Measurements from ENCODE around the gene ZNF285.
"Not testable (repeated sequence)": the region's sequence is repeated elsewhere in the genome, so short reads cannot be mapped to it uniquely, and the experiment has no call there.

ZNF285 gene

DNA sequence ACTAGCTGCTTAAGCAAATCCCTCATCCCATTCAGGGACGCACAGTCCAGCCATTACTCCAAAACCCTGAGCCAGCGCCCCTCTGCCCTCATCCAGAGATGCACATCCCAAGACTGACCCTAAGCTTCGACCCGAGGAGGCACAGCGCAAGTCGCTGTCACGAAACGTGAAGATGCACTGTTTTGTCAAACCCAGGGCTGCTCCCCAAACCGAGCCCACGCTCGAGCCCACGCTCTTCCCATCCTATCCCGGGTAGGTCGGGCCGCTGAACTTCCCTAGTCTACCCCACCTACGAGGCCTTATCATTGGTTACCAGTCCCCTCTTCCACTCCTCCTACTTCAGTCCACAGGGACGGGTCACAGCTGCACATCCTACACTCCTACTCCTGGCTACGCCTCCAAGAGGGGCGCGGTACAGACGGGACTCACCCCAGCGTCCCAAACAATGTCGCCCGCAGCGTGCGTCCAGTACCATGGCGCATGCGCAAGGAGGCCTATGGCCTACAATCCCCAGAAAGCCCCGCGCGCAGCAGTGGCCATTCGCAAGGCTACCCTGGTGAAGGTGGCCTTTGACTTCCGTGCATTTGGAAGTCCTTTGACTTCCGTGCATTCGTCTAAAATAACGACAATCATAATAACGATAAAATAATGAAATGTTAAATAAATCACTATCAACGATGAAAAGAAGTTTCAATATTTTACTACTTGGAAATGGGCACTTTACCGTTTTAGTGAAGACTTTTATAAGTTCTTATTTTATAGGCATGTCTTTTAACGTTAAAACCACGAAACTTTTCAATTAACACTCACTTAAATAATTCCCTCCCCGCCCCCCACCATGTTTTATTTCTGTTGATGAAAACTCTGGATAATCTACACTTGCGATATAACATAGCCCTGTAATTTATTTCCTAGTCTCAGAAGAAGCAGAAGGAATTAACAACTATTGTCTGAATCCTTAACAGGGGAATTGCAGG is at the start of gene ZNF285:
Gene ZNF285, minus strand, starts transcription at position 470 of the 977 bp plus-strand sequence. CDS start 4,395 bp downstream, outside the sequence.
- DNase-seq (ENCODE audit: low read depth in 2 of 2) = peak; percentile 67 to 68

DNA sequence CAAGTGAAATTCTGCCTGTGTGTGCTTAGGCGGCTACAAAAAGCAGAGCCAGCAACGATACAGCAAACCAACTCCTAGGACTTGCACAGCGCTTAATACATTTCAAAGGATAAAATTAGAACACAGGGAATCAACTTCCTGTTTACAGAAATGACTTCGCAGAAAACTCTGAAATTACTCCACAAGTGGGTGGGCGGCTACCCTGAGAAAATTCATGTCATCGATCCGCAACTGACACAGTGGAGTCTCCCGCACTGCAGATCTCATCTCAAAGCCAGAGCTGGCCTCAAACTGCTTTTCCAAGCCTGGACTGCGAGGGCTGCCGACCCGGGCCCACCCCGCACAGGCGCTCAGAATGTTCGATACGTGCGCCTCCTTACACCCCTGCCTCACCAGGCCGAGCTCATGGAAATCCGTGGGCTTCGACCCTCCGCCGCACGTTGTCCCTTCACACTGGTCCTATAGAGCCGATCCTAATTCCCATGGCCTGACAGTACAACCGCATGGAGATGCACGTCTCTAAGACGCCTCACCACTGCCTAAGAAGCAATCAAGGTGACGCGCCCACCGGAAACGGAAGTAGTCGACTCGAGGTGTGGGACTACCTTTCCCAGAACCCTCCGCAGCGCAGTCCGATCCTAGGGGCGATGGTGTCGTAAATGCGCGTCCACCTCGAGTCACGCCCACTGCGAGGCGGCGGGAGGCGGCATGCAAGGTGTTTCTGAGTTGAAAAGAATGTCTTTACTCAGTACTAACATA is 46.7 kb upstream of the ZNF285 start, which contains the start of gene ZNF229:
Gene ZNF229, minus strand, starts transcription at position 557 of the 759 bp plus-strand sequence. CDS start 5,625 bp downstream, outside the sequence.
- peak; percentile 54 to 61 for DNase-seq (ENCODE audit: low read depth in 2 of 2)

DNA sequence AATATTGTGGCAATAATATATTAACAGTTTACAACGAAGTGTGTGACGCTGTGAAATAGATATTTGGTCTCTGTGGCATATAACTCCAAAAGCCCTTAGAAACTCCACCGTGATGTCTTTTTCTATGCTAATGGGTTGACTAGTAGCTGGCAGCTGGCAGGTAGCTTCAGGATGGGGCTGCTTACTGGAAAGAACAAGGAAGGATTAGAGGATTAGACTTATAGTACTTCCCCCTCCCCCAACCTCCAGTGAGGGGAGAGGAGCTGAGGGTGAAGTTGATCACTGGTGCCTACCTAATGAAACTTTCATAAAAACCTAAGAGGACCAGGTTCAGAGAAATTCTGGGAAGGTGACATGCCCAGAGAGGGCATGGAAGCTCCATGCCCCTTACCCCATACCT is 37.0 kb upstream of the ZNF285 start:
- DNase-seq (ENCODE audit: low read depth in 2 of 2) = no peak

DNA sequence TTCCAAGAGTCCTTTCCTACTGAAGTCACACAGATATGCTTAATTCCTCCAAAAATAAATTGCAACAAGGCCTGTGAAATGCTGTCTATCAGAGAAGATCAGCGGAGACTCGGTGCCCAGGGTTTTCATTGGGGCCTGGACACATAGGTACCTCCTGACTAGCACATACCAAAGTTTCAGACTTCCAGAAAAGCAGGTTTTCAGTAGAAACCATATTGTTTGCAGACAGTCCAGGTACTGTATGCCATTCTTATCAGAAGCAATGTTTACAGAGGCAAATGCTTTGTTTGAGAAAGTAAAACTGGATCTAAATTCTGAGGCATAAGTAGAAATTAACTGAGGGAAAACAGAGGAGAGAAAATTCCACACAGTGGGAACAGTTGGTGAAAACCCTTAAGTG is 34.0 kb upstream of the ZNF285 start:
- DNase-seq (ENCODE audit: low read depth in 2 of 2) = no peak

DNA sequence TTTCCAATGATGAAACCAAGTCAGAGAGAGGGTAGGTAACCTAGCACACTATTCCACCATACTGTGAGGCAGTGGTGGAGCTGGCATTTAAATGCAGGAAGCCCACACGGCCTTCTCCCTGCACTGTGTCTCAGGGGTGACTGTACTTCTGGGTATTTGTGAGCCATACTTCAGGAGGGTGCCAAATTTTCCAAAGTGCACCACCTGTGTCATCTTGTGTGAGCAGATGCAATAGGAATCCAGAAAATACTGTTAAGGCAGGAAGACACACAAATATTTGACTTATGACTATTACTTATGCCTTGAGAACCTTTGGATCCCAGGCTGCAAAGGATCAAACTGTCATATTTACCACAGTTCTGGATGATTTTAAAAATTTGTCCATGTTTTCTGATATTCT is 29.5 kb upstream of the ZNF285 start:
- DNase-seq (ENCODE audit: low read depth in 2 of 2) = no peak

DNA sequence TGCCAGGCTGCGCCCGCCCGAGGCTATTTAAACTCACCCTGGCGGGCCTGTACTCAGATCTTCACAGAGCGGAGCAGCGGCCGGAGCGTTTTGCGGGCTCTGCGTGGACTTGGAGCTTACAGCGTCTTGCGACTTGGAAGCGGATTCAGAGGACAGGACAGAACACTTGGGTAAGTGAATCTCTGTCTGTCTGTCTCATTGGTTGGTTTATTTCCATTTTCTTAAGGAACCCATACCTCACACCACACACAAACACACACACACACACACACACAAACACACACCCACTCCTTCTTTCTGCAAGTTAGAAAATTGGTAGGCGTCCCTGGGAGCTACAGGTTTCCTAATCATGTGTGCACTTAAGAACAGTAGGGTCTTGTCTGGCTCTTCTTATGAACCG is 14.1 kb upstream of the ZNF285 start:
- not testable (repeated sequence) for DNase-seq (ENCODE audit: low read depth in 2 of 2)

DNA sequence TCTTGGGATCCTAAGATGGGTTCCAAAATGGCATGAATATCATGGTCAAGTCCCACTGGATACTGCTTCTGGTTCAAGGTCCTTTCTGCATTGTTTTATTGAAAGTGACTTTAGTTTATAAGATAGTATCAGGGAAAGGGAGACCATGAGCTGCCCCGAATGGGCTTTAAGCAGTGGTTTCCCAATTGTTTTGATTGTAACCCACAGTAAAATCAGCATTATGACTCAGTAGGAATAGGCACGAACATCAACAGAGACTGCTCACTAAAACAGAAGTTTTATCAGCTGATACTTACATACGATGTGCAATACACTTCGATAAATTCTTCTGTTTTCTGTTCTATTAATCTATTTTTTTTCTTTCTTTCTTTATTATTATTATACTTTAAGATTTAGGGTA is 12.1 kb downstream of the ZNF285 start:
- not testable (repeated sequence) for DNase-seq (ENCODE audit: low read depth in 2 of 2)

DNA sequence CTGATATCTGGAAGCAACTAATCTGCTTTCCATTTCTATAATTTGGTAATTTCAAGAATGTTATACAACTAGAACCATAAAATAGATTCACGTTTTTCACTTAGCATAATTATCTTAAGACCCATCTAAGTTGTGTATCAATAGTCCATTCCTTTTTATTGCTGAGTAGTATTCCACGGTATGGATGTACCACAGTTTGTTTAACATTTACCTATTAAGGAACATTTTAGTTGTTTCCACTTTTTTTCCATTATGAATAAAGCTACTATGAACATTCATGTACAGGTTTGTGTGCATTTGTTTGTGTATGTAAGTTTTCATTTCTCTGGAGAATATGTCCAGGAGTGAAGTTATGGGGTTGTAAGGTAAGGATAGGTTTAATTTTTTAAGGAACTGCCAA is 26.6 kb downstream of the ZNF285 start:
- DNase-seq (ENCODE audit: low read depth in 2 of 2) = no peak

DNA sequence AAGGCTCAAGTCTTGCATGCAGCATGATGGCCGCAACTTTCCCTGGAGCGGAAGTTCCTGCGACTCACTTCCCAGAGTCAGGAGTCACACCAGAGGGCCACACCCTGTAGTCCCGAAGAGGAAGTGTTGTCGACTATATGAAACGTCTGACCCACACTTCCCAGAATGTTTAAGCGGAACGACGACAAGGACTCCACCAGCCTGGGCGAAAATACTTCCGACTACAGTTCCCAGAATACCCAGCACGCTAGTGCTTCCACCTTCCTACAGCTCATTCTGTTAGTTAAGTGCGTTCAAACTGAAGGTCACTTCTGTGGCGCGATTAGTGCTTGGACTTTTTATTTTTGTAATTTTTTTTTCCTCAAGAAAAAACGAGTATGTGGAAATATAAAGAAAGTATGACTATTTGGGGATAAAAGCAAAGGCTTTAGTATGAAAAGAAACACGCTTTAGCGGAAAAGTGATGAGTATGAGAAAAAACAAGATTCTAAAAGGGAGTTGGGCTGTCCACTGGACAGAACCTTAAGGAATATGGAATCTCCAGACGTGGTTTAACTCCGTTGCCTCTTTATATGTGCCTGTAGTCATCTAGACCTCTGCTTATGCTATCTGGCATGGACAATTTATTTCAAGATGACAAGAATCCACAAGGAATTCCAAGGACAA is 29.5 kb downstream of the ZNF285 start:
- DNase-seq (ENCODE audit: low read depth in 2 of 2) = no peak

DNA sequence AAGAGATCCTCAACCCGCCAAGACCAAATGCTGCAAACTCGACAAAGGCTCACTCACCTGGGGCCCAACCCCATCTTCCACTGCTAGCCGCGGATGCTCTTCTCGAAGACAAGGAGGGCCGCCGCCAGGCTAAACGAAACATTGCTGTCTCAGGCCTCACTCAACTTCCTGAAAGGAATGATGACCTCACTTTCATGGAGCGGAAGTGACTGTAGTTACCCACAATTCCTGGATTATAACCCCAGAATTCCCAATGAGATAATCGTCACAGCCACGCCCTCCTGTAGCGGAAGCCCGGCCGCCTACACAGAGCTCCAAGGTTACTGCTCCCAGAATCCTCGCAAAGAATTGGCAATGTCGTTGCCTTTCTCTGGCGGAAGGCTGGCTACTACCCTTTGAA is 34.4 kb downstream of the ZNF285 start:
- no peak for DNase-seq (ENCODE audit: low read depth in 2 of 2)

DNA sequence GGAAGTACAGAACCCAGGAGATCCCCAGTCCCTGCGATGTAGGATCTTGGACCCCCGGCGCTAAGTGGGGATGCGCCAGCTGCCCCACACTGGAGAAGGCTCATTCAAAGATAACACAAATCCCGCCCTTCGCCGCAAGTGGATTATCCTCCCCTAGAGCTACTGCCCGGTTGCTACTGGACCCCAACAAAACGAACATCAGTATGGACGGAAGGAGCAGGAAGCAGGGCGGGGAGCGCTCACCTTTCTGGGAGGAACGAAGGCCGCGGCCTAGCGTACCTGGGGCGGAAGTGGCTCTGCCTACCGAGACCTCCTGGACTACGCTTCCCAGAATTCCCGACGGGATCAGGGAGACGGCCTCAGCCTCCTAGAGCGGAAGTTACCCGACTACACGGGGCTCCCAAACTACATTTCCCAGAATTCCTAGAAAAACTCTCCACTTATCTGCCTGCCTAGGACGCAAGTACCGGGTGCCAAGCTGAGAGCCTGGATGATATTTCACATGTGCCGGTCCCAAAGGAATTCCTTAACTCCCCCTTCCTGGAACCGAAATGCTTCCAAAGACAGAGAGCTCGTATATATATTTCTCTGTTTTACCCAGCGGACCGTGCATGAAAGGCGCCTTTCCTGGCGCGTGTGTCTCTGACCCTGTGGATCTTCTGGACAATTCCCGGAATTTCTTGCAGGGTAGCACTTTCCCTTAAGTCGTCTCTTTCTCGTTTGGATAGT is 44.9 kb downstream of the ZNF285 start, which contains the start of gene ZNF112:
Gene ZNF112, minus strand, starts transcription at position 298 of the 729 bp plus-strand sequence. CDS start 16,141 bp downstream, outside the sequence.
- peak in 1 of 2 donors; percentile 1 for DNase-seq (ENCODE audit: low read depth in 2 of 2)

DNA sequence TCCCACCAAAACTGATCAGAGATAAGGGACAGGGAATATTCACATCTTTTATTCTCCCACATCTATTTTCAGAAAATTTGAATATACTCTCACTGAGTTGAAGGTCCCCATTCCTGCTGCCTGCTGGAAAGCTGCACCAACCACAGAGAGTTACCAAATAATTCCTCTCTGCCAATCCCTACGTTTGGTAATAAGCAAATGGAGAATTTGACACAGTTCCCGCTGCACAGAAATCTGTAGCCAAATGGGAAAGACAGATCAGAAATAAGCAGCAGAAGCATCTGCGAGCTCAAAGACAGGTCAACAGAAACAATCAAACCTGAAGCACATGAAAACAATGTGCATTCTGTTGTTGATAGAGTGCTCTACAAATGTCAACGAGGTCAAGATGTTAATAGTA is 54.9 kb downstream of the ZNF285 start:
- no peak for DNase-seq (ENCODE audit: low read depth in 2 of 2)

DNA sequence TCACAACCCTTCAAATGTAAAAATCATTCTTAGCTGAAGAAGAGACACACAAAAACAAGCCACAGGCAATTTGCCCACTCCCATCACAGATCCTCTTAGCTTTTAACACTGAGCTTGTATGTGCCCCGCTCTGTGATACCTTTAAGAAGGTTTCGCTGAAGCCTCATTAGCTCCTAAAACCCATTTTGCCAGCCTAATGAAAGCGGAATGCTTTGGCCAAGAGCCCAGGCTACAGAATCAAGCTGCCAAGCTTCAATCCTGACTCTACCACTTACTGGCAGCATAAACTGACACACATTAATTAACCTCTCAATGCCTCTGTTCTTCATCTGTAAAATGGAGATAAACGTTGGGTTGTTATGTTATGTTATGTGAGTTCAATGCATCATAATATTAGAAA is 55.4 kb downstream of the ZNF285 start:
- no peak for DNase-seq (ENCODE audit: low read depth in 2 of 2)

DNA sequence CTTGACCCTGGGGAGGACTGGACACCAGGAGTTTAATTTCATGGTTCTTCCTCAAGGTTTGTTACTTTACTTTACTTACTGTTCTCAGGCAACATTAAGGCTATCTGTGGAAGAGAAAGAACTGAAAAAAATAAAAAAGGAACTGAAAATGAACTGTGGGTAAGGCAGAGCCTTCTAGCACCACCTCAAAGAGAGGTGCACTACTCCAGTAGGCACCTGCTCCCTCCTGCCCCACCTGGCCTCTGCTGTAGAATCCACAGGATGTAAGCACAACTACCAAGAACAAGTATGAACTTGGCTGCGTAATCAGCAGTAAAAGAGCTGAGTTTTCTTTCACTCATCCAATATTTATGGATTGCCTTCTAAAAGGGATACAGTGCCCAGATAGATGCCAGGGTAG is 57.2 kb downstream of the ZNF285 start:
- DNase-seq (ENCODE audit: low read depth in 2 of 2) = no peak

DNA sequence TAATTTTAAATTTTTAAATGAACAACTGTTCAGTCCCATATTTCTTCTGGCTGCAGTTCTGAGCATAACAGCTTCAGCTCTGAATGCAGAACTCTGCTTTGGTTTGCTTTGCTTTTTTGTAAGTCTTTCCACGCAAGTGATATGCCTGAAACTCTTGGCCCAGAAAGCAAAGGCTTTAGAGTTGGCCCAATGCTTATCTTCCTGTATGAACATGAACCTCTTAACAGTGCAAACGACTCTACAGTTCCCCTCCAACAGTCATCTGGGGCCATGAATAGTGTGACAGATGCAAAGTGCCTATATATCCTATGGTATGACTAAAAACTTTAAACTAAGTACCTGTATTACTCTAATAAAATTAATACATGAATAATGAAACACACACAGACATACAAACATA is 59.6 kb downstream of the ZNF285 start:
- no peak for DNase-seq (ENCODE audit: low read depth in 2 of 2)

DNA sequence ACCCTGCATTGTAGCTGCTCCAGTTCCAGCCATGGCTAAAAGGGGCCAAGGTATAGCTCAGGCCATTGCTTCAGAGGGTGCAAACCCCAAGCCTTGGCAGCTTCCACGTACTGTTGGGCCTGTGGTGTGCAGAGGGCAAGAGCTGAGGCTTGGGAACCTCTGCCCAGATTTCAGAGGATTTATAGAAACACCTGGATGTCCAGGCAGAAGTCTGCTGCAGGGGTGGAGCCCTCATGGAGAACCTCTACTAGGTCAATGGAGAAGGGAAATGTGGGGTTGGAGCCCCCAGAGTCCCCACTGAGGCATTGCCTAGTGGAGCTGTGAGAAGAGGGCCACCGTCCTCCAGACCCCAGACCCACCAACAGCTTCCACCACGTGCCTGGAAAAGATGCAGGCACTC is 66.8 kb downstream of the ZNF285 start:
- not testable (repeated sequence) for DNase-seq (ENCODE audit: low read depth in 2 of 2)

Measured in stimulated activated CD4-positive, alpha-beta T cell treated with anti-CD3 and anti-CD28 coated beads, Interleukin-4, amount 100 ng/mL, for 48 hours (primary cell).